LoVo (cell line): Measurements from ENCODE around the gene TRIM33.

Source experiments
- DNase-seq: peaks from one replicate; pipeline ENCODE4 v3.0.0-alpha.2; 2016; ENCODE audit warnings: low spot score

Gene TRIM33

DNA sequence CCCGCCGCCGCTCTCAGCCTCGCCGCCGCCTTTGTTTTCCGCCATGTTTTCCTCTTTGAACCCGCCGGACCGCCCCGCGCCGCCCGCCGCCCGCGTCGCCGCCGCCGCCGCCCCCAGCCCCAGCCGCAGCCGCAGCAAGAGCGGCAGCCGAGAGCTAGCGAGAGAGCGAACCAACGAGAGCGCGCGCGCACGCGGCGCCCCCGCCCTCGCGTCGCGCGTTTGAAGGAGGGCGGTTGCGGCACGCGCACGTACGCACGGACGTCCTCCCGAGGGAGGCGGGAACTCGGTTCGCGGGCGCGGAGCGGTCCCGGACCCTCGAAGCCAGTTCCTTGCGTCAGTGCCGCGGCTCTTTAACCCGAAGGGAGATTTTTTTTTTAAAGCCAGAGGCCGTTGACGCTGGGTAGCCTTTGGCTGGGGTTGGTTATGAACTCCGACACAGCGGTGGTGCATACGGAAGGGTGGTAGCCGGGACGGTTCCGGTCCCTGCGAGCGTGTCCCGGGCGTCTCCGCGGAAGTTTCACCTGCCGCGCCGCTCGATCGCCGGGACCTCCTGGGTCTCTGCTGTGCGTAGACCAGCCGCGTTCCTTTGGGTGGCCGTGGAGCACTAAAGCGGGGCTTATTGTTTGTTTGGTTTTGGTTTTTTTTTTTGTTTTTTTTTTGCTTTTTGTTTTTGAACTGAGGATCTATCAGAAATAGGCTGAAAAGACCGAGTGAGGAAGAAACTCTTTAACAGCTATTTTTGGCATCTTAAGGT lies at the start of gene TRIM33:
Gene TRIM33, minus strand, starts transcription at position 172 of the 754 bp plus-strand sequence. Its CDS starts 127 bp downstream, at position 45.
- peak; percentile 94 for DNase-seq

DNA sequence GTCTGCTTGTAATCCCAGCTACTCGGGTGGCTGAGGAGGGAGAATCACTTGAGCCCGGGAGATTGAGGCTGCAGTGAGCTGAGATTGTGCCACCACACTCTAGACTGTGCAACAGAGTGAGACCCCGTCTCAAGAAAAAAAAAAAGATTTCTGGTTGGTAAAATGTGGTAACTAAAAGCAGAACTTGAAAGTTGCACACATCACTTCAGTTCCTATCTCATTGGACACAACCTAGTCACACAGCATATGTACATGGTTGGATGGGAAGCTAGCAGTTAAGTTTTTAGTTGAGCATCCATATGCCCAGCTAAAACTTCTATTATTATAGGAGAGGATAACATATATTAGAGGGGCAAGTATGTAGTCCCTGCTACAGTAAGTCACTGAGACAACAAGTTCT lies 48.4 kb upstream of the TRIM33 start:
- DNase-seq: no peak

DNA sequence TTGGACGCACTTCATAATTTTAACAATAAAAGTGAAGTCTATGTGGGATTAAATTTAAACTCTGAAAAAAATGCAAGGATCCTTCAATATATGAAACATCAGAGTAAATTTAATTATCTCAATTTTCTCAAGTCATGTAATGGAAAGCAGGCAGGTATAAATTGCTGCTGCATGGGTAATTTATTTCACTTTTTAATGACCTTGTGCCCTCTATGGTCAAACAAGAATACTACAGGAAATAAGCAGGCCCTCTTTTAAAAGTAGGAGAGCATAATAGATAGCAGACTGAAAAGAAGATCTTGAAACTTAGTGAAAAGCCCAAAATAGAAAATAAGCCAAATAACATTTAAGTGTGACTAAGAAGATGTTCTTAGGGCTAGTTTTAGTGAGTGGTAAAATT lies 47.5 kb upstream of the TRIM33 start:
- DNase-seq: peak; percentile 33

DNA sequence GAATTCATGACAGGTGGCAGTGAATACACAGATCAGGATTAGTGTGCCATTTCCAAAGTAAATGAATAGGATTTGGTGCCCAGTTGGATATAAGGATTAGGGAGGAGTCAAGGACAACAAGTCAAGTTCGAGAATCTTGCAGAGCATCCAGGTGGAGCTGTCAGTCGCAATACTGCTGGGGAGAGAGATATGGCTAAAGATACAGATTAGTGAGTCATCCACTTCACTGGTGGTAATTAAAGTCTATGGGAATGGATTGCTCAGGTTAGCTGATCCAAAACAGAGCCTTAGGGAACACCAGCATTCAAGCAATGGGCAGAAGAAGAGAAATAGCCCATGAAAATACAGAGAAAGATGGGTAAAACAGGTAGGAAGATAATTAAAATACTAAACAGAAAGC lies 43.6 kb upstream of the TRIM33 start:
- DNase-seq: no peak

DNA sequence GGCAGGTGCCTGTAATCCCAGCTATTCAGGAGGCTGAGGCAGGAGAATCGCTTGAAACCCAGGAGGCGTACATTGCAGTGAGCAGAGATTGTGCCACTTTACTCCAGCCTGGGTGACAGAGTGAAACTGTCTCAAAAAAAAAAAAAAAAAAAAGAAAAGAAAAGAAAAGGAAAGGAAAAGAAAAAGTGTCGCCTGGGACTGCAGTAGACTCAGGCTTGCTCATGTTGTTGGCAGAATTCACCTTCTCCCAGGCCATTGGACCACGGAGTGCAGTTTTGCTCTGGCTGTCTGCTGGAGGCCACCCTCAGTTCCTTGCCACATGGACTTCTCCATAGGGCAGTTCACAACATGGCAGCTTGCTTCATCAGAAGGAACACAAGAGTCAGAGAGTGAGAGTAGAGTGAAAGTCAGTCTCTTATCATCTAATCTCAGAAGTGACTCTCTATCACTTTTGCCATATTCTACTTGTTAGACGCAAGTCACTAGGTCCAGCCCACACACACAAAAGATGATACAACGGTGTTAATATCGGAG lies 41.2 kb upstream of the TRIM33 start:
- no peak for DNase-seq

DNA sequence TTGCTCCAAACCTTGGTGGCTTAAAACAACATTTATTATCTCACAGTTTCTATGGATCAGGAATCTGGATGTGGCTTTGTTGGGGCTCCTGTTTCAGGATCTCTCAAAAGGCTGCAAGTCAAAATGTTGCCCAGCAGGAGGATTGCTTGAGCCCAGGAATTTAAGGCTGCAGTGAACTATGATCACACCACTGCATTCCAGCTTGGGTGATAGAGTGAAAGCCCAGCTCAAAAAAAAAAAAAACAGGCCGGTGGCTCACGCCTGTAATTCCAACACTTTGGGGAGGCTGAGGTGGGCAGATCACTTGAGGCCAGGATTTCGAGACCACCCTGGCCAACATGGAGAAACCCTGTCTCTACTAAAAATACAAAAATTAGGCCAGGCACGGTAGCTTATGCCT lies 40.4 kb upstream of the TRIM33 start:
- DNase-seq: no peak

DNA sequence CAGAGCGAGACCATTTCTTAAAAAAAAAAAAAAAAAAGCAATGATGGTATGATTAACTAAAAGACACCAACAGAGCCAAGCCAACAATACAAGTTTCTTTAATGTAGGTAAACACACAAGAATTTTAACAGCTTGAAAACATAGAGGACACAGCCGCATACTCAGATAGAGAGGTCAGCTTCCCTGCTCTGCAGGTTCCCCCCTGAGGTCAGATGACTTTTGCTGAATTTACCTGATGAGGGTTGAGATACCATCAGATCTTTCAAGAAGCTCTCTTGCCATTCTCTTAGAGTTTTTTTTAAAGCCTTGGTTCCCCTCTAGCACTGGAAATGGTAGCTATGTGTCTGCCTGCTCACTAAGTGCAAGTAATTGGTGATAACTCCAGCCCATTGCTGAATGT lies 39.3 kb upstream of the TRIM33 start:
- DNase-seq: no peak

DNA sequence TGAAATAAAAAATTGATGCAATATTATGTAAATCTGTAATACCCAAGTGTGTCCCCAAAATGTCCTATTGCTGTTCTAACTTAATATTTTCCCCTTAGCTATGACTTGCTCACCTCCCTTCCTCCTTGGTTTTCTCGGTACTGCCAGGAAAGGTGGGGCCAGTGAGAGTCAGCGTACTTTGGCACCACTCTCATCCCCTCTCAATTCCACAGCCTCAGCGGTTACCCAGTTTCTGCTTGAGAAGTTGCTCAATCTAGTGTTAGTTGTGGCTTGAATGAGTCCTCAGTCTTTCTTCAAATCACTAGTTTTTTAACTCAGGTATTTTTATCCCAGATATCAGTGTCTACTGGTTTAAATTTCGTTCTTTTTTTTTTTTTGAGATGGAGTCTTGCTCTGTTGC lies 38.1 kb upstream of the TRIM33 start:
- no peak for DNase-seq

DNA sequence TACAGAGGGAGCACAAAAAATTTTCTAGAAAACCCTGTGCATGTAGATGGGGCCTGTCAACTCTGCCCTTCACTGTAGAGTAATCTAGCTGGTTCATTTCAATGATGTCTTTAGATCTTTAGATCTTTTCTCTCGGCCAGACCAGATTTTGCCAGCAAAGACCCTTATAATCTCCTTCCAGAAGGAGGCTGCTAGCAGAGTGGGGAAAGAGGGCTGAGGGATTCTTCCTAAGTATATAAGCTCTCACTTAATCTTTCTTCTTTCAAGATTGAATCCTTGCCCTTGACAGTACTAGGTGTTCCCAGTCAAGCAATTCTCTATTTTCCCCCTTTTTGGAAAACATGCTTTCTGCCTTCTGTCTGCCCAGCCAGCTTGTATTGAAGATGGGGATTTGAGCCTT lies 36.1 kb upstream of the TRIM33 start:
- DNase-seq: no peak

DNA sequence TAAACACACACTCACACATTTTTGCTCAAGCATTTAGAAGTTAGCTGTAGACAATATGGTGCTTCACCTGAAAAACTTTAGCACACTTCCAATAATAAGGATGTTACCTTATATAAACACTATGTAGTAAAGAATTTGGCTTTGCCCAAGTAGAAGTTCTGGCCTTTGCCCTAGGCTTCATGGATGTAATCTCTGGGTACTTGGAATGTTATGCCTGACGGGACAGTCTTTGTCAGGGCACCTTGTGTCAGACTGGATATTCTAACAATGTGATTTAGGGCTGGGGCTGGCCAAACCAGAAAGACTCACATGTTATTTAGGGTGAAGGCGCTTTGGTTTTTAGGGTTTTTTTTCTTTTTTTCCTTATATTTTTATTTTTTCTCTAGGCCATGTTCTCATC lies 34.8 kb upstream of the TRIM33 start:
- no peak for DNase-seq

DNA sequence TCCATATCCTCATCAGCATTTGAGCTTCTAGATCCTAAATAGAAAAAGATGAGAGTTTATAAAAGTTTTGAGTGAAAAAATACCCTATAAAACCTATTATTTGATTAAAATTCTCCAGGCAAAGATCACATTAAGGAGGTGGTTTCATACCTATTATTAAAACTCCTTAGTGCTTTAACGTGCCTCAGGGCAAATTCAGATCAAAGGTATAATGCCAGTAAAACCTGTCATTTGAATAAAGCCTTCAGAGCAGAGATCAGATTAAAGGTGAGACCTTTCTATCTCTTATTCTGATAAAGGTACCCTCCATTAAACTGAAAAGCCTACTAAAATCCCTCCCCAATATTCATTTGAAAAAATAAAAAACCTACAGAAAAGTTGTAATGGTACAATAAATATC lies 34.3 kb upstream of the TRIM33 start:
- no peak for DNase-seq

DNA sequence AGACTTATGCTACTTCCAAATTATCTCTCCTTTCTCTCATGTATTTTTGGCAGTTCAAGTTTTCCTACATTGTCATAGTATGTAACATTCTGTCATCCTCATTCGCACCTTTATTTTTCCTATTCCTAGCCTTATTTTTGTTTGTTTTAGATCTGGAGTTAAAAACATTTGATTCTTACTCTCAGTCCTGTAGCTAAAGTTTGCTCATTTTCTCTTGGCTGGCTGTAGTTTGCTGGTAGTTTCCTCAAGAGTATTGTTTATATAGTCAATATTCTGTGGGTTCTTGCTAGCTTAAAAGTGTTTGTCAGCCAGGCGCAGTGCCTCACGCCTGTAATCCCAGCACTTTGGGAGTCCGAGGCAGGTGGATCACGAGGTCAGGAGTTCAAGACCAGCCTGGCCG lies 29.8 kb upstream of the TRIM33 start:
- no peak for DNase-seq

DNA sequence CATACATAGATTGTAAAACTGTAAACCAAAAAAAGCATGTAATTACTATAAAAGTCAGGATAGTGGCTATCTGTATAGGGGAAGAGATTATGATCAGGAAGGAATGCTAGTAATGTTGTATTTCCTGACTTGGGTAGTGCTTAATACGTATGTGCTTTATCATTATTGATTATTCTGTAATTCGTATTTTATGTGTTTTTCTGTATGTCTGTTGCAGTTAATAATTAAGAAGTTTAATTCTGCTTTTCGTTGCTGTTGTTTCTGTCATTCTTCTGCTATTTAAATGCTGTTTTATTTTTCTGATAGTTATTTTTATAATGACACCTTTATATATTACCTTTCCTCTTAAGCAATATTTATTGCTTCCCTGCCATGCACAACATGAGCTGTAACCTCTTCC lies 29.3 kb upstream of the TRIM33 start:
- DNase-seq: no peak

DNA sequence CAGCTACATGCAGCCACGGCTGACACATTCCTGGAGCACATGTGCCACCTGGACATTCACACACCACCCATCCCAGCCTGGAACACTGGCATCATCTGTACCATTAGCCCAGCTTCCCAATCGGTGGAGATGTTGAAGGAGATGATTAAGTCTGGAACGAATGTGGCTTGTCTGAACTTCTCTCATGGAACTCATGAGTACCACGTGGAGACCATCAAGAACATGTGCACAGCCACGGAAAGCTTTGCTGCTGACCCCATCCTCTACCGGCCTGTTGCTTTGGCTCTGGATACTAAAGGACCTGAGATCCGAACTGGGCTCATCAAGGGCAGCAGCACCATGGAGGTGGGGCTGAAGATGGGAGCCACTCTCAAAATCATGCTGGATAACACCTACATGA lies 25.0 kb upstream of the TRIM33 start:
- DNase-seq: no peak

DNA sequence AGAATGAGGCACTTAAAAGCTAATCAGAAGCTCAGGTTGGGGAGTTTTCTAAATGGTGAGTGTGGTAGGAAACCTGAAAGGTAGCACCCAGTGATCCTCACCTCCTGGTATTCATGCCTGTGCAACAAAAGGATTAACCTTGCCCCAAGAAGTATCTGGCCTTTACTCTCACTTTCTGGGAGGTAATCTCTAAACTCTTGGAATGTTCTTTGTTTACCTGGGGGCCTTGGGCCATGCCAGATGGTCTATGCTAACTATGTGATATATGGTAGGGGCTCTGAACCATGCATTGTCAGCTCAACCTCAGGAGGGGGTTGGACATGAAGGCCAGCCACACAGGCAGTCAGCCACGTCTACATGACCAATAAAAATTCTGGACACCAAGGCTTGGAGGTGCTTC lies 24.4 kb upstream of the TRIM33 start:
- no peak for DNase-seq

DNA sequence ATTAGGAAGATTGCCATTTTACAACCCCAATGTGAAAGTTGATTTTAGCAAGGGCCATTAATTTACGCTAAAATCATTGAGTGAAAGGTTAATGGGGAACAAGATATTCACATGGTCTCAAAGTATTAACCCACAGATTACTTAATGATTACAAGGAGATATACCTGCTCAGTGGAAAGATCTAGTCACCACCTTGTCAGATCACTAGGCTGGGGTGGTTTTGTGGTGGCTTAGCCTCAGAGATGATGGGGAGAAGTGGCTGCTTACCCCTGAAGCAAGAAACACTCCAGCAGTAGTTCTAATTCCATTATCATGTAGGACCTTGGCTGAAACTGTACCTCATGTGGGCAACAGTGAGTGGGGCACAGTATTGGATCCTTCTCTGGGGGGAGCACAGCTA lies 20.1 kb upstream of the TRIM33 start:
- no peak for DNase-seq

DNA sequence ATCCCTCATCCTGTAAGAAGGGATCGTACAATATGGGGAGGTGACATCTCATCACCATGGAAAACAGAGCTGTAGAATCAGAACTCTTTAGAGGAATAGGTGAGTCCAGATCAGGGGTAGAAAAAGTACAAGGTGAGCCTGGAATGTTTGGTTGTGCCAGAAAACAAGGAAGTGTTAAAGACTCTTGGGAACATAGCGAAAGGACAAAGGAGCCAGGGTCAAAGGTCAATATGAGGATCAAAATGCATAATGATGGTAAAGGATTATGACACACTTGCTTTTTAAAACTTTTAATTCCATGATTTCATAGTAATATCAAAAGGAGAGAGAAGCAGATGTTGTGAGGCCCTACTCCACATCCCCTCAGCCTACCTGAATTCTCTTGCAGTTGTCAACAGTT lies 19.2 kb upstream of the TRIM33 start:
- DNase-seq: no peak

DNA sequence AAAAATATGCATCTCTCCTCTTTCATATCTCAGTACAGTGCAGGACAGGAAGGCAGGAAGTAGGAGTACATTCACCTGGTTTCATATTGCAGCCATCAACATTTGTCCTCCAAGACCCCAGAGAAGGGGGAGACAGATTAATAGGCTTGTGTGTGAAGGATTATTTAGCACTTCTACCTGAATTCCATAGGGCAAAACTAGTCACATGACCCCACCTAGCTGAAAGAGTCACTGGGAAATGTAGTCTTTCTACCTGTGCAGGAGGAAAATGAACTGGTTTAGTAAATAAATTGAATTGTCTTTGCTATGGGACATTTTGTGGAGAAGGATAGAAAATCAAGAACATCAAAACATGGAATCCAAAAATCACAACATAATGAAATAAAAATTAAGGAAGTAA lies 13.9 kb upstream of the TRIM33 start:
- no peak for DNase-seq

DNA sequence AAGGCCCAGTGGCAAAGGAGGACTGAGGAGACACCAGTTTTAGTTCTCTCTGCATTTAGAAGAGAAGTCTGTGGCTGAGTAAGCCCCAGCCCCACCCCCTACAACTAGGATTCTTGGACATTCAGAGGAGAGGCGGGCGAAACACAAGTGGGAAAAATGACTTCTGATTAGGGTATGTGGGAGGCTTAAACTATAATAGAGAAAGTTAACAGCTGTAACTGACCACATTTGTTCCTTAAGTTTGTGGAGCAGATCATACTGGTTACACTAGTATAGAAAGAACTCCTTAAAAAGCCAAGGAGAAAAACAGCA lies 11.2 kb upstream of the TRIM33 start:
- no peak for DNase-seq

DNA sequence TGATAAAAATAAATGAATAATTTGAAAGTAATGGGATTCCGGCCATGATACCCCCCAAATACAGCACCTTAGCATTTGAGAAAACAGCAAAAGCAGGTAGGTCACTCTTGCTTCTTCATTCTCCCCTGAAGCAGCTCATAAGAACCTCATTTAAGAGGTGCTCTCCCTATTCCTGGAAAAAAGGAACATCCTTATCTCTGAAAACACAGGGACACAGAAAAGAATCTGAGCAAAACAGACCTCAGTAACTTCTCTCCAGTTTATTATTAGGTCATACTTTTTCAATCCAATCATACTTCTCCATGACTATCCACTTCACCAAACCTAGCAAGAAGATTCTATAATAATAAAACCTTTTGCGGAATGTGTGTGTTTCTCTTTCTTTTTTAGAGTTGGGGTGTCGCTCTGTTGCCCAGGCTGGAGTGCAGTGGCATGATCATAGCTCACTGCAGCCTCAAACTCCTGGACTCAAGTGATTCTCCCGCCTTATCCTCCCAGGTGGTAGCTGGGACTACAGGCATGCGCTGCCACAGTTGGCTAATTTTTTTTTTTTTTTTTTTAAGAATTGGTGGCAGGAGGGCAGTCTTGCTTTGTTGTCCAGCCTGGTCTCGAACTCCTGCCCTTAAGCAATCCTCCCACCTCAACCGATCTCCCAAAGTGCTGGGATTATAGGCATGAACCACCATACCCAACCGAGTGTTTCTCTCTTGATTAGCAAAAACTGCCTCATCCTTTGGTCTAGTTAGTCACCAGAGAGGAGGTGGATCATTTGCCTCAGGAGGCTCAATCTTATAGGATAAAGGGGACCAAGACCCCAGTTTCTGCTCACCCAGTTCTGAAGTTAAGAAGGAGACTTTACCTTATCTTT lies 10.6 kb upstream of the TRIM33 start:
- no peak for DNase-seq

DNA sequence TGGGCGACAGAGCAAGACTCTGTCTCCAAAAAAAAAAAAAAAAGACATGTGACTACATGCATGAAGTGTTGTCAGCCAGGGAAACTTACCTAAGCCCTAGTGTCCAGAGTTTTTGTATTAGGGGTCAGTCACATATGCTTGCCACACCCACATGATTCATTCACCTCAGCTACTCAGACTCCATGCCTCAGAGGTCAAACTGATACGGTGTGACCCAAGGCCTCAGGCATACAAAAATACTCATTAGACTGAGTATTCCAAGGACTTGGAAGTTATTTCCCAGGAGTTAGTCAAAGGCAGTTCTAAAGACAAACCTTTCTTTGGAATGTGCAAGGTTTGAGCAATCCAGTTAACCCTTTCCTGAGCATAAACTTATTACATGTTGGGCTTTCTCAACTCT lies 6.3 kb upstream of the TRIM33 start:
- DNase-seq: peak; percentile 64

DNA sequence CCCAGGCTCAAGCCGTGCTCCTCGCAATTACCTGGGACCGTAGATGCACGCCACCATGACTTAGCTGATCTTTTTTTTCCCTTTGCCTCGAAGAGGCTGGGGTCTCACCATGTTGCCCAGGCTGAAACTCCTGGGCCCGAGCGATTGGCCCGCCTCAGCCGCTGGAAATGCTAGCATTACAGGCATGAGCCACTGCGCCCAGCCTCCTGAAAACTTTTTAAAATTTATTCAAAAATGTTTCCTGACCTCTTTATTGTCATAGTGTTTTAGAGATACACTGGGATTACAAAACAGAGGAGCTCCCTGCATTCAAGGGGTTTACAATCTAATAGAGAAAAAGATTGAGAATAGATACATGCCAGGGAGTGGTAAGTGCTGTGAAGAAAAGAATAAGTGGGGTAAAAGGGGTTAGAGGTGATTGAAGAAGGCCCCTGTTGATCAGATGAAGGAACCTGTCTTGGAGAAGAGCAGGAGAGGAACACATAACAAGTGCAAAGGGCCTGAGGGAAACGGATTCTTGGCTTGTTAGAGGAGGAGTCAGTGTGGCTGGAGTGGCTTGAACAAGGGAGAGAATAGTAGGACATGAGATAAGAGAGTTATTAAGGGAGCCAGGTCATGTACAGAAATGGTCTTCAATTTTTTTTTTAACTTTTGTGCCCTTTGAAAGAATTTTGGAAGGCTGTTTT lies 1.7 kb upstream of the TRIM33 start:
- DNase-seq: no peak
